GM12872 (cell line): Measurements from ENCODE around the gene CDH13.

Source experiments
- TF ChIP-seq, protein P1 (sequence below): IDR thresholded peaks from 3 replicates; pipeline ENCODE4 v1.5.1; 2011; ENCODE audit warnings: low read depth, mild to moderate bottlenecking, low read length, moderate library complexity; ENCODE audit not compliant: insufficient read depth

CDH13 gene

DNA sequence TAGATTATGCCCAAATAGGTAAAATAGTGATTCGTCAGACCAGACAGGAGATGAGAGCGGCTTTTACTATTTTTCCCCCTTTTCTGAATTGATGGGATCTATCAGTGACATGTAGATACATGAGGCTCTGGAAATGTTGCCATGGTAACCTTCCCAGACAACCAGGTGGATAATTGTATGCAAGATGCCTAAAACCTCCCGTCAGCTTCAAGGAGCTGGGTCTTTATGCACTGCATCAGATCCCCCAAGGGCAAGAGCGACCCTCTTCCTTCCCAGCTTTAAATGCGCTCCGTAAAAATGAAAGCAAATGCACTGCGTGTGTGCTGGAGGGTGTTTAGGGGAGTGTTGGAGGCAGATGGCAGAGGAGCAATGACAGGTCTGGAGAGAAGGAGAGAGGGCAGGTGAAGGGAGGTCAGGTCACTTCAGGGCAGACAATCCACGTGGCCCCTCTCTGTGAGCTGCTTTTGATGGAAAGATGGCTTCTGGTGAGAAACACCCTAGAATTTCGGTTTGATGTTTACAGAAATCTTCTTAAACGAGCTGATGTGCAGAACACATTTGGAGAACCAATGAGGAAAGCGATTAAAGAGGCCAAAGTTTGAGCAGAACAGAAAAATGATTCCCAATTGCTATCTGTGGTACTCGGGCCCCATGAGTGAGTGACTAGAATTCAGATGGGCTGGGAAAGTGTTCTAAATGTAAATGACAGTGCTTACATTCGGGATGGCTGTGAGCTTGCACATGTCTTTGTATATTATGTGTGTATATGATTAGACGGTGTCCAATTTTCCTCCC lies 719.3 kb downstream of the CDH13 start:
- TF ChIP-seq, protein P1, sequence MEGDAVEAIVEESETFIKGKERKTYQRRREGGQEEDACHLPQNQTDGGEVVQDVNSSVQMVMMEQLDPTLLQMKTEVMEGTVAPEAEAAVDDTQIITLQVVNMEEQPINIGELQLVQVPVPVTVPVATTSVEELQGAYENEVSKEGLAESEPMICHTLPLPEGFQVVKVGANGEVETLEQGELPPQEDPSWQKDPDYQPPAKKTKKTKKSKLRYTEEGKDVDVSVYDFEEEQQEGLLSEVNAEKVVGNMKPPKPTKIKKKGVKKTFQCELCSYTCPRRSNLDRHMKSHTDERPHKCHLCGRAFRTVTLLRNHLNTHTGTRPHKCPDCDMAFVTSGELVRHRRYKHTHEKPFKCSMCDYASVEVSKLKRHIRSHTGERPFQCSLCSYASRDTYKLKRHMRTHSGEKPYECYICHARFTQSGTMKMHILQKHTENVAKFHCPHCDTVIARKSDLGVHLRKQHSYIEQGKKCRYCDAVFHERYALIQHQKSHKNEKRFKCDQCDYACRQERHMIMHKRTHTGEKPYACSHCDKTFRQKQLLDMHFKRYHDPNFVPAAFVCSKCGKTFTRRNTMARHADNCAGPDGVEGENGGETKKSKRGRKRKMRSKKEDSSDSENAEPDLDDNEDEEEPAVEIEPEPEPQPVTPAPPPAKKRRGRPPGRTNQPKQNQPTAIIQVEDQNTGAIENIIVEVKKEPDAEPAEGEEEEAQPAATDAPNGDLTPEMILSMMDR: no peak

DNA sequence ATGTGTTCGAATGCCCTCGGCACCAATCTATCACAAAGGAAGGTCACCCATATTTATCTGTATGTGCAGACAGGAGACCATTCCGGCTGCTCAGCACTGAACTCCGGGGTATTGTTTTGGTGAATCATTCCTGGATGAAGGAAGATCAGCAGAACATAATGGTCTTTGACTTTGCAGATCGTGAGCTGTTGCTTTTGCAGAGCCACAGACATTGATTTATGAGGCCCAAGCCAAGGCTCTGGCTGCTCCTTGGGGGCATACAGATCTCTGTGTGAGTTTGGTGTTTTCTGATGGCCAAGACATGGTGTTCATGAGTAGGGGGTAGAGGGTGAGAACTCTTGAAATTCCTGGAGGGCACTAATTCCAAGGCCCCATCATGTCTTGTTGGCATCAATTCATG lies 722.2 kb downstream of the CDH13 start:
- TF ChIP-seq, protein P1: no peak

DNA sequence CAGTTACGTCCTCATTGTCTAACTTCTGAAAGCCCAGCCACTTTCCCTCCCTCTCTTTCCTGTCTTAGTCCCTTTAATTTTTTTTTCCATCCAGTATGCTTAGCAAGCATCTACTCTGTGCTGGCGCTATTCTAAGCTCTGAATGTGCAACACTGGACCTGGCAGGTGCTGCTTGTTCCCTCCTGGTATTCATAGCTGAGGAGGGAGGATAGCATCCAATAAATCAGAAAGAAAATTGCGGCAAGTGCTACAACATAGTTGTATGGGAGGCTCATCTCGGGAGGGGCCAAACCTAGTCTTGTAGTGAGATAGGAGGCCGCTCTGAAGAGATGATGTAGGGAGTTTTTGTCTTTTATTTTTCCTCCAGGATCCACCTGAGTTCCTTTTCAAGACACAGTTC lies 723.7 kb downstream of the CDH13 start:
- TF ChIP-seq, protein P1: no peak

DNA sequence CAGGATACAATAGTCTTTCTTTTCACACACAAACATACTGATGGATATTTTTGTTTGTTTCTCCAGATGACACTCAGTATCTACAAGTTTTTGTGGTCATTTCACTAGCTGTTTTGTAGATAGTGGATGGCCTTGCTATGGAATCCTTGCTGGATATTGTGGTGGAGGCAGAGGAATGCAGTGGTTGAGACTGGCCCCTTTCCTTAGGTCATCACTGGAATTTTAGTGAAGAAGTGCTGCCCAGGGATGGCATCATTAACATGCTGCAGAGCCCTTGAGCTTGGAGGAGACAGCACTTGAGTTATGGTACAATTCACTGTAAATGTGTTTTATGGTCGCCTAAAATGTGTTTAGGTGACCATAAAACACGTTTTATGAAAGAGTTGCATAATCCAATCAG lies 725.1 kb downstream of the CDH13 start:
- TF ChIP-seq, protein P1: no peak

DNA sequence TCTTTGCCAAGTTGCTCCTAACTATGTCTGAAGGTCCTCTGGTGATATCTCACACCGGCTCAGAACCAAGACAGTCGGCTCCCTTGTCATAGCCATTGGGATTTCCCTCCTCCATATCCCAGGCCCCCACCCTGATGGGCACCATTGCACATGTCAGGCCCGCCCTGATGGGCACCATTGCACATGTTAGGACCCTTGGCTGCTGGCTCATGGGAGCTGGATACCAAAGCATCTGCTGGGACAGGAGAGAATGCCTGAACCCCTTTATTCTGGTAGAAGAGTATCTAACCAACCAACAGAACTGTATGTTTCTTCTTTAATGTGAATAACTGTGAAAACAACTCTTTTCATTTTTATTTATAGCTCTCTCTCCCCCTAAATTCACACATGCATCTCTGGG lies 726.5 kb downstream of the CDH13 start:
- TF ChIP-seq, protein P1: no peak

DNA sequence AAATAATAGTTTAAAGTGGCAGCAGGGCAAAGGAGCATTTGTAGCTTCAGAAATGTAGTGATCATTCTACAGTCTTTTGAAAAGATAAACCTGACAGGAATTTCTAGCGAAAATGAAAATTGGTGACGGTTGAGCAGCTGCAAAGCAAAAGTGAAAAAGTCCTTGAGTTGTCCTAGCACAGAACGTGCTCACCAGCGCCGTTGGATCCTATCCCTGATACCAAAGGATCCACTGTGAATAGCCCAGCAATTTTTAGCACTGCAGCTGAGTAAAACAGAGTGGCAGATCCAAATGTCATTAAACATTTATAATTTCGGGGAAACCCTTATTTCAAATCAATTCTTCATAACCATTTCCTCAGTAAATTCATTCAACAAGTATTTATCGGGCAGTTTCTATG lies 727.2 kb downstream of the CDH13 start:
- TF ChIP-seq, protein P1: no peak

DNA sequence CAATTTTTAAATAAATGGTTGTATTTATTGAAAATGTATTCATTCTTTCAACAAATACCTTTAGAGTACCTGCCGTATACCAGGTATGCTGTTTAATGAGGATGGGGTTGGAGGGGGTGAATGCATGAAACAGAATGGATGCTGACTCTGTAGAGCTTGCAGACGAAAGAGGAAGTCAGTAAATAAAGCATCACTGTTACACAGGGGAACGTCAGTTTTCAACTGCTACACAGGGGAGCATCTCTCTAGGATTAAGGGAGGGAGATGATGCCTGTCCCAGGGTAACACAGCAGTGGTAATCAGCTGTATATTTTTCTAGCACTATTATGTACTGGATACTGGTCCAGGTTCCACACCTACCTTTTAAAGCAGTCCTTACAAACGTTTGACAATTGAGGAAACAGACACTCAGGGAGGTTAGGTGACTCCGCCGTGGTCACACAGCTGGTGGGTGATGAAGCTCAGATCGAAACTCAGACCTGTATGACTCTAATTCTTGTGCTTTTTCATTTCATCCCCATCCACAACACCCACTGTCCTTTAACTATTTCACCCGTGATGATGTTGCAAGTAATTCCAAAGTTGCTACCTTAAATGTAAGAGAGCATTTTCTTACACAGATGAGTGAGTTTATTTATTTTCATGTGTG lies 728.9 kb downstream of the CDH13 start:
- TF ChIP-seq, protein P1: no peak
